ENCODE data around the gene PCSK6.

- TF ChIP-seq CTCF (IDR thresholded peaks at IDR 0.05) (no peak), POLR2A (IDR thresholded peaks at IDR 0.05) (no peak)
These were observed 130.1 kb downstream of the PCSK6 start for GRCh38 chr15:101359365-101359947.

Measured in sigmoid colon (tissue), 3 donors.